ENCODE measurements around the gene RHBDF1.
"Not testable (repeated sequence)": the region's sequence is repeated elsewhere in the genome, so short reads cannot be mapped to it uniquely, and the experiment has no call there.

RHBDF1 gene

GRCh38 chr16:56231-56927 lies 16.1 kb downstream of the RHBDF1 start:
- DNase-seq = no peak

- DNase-seq = no peak
These were observed 16.8 kb downstream of the RHBDF1 start for GRCh38 chr16:55571-56136.

DNA sequence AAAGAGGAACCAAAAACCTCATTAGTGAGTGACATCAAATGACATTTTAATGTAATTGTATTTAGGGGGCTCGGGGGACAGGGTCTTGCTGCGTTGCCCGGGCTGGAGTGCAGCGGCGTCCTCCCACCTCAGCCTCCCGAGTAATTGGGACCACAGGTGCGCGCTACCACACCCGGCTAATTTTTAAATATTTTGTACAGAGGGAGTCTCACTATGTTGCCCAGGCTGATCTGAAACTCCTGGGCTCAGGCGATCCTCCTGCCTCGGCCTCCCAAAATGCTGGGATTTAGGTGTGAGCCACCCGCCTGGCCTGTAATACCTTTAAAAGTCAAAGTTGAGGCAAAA lies 18.2 kb downstream of the RHBDF1 start:
- DNase-seq = no peak

DNA sequence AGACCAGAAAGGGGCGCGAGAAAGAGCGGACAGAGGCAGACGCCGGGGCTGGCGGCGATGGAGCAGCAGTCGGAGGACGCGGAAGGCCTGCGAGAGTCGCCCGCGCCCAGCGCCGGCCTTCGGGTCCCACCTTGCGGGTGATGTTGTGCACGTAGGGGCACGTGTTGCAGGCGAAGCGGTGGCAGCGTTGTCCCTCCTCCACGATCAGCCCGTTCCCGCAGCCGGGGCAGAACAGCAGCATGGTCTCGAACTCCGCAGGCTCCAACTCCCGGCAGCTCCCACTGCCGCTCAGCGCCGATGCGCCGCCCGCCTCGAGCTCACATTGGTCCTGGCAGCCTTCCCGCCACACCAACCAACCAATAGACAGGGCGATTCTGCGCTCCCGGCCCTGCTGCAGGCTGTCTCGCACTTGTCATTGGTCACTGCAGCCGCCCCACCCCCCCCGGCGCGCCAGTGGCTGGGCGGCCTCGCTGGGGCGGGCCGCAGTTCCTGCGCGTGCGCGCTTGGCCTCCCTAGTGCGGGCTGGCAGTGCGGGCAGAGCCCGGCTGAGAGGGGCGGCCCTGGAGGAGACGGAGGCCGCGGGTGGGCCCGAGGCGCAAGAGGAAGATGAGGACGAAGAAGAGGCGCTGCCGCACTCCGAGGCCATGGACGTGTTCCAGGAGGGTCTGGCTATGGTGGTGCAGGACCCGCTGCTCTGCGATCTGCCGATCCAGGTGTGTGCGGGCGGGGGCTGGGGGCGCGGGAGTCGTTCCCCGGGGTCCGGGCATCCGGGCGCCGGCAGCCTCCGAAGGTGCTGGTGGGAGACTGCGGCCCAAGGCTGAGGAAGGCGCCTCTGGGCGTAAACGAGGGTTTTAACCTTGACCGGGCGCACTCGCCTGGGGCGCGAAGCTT lies 18.8 kb downstream of the RHBDF1 start, which contains the start of the genes POLR3K and SNRNP25:
Gene POLR3K (minus strand): TSS at position 263 of the 891 bp plus-strand sequence. CDS start 22 bp downstream, at position 241.
Gene SNRNP25 (plus strand): TSS at position 483 of the 891 bp plus-strand sequence. CDS start 189 bp downstream, at position 672.
- peak; percentile 97 for DNase-seq

DNA sequence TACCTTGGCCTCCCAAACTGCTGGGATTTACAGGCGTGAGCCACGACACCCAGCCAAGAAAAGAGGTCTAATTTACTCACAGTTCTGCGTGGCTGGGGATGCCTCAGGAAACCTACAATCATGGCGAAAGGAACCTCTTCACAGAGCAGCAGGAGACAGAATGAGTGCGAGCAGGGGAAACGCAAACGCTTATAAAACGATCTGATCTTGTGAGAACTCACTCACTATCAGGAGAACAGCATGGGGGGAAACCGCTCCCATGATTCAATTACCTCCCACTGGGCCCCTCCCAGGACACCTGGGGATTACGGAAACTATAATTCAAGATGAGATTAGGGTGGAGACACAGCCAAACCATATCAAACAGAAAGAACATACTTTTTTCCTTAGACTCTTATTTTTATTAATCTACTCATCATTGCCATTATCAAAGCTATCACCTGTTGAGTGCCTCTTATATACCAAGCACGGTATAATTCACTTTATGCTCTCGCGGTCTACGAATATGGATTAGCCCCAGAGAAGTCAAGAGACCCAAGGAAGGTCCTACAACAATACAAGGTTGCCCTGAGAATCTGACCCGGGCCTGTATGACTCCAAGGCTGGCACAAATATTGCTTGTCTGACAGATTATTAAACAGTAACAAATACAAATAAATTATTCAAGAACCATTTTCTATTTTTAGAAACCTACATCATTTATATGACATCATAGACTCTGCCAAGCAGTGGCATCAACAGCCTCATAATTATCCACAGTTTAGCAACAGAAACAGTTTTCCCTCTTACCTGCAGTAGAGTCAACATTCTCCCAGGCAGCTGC lies 21.5 kb downstream of the RHBDF1 start:
- no peak for DNase-seq

DNA sequence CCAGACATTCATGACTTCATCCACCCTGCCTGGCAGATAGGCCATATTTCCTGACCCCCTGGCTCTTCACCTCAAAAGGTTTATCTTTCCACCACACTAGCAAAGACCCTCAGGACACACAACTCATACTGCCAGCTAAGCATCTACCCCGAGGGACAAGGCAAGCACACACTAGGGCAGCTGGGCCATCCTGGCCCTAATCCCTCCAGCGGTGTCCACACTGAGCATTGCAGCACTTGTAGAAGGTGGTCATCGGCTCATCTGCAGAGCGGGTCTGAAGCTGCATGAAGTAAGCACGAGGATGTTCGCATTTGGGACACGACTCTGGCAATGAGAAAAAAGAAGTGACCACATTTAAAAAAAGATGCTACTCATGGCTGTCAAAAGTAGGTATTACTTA lies 25.2 kb downstream of the RHBDF1 start:
- DNase-seq = no peak

GRCh38 chr16:46510-46909 lies 25.9 kb downstream of the RHBDF1 start:
- DNase-seq = not testable (repeated sequence)

DNA sequence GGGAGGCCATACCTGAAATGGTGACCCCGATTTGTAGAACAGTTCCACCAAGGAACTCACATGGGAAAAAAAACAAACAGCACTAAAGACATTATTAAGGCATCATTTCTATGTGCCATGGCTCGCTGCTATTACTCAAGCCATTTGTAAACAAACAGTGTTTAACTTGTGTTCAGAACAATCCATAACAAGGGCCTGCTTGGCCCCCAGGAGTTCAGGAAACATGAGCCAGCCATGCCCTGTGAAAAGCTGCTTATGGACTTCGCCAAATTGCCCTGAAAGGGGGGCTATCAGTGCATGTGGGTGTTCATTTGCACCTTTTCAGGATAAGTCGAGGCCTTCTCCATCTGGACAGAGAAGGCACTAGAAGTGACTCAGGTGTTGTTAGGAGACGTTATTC lies 27.0 kb downstream of the RHBDF1 start:
- no peak for DNase-seq

- no peak for DNase-seq
These were observed 27.8 kb downstream of the RHBDF1 start for GRCh38 chr16:44655-45054.

DNA sequence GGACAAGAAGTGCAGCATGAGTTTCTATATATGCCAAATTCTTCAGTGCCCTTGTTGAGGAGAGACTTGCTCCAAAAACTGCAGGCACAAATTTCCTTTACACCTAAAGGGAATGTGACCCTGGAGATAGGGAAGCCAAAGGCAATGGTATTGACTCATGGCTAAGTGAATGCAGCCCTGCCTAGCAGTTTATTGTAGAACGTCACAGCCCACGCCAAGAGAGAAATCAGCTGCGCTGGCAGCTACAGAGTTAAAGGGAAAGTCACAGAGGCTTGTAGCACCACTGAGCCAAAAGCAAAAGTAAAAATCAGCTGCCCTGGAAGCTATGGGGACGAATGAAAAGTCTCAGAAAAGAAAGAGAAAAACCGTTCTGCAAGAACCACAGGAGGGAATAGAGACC lies 29.1 kb downstream of the RHBDF1 start:
- no peak for DNase-seq

GRCh38 chr16:42691-43090 lies 29.7 kb downstream of the RHBDF1 start:
- DNase-seq = no peak

DNA sequence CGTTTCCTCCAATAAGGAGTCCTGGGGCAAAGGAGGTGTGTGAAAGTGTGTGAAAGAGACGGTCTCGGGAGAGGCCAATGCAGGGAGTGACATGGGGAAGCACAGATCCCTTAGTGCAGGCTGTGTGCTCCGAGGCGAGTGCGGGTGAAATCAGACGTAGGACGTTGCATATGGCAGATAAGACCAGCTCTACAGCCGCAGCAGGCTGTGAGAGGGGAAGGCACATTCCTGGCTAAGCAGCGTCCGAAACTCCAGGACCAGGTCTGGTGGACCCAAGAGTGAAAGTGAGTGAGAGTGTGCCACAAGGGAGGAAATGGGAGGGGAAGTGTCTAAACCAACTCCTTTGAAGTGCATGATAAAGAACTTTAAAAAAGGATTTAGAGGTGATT lies 30.4 kb downstream of the RHBDF1 start:
- DNase-seq = no peak

- DNase-seq = no peak
These were observed 30.9 kb downstream of the RHBDF1 start for GRCh38 chr16:41439-42068.

DNA sequence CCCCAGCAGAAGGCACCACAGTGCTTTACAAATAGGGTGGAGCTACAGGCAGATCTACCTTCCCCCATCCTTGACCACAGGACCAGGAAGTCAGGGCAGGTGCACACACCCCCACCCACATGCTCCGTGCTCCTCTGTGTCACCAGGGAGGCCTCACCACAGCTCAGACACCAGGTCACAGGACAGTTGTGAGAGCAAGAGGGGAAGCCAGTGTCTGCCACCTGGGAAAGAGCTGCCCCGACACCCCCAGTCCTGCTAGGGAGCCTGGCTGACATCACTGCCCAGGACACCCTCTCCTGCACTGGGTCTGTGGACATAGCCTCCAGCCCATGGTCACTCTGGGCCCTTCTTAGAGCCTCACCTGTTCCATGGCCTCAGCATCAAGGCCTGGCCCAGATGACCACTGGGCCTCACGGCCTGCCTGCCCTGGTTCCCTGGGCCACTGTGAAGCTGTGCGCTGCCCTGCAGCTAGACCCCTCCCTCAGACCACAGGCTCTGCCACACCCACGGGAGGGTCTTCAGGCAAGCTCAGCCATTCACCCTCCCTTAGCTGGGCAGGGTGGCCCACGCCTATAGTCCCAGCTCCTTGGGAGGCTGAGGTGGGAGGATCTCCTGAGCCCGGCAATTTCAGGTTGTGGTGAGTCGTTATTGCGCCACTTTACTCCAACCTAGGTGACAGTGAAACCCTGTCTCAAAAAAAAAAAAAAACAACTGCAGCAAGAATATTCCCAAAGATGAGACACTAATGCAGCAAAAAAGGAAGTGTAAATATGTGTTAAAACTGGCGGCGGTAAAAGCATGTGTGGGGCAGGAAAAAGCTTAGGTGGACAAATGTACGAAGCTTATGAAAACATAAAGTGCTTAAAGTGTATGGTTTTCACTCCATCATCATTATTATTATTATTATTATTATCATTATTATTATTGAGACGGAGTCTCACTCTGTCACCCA lies 33.2 kb downstream of the RHBDF1 start:
- no peak for DNase-seq

- DNase-seq = not testable (repeated sequence)
These were observed 34.2 kb downstream of the RHBDF1 start for GRCh38 chr16:38206-38605.

- DNase-seq = no peak
These were observed 34.9 kb downstream of the RHBDF1 start for GRCh38 chr16:37511-37910.

- DNase-seq = no peak
These were observed 36.0 kb downstream of the RHBDF1 start for GRCh38 chr16:36336-36984.

DNA sequence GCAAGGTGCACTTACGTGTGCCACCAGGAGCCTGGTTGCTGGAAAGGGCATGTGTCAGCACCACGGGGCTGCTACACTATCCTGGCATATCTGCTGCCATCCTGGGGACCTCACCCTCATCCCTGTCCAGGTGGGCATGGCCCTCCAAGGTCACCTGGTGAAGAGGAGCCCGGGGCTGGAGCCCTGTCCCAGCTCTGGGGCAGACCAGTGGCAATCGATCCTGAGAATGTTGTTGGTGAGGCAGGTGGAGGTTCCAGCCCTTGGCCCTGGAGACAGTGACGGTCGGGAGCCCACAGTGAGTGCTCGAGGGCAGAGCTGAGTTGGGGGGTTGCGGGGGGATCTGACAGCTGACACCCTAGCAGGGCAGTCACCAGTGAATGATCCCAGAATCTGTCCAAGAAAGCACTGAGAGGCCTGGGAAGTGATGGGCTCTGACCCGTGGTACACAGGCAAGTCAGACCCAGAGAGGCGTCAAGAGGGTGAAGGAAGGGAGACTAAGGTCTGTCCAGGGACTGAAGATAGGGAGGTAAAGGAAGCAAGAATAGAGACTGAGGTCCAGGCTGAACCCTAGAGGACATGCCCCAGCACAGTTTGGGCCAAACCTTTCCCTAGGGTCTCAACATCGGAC lies 36.6 kb downstream of the RHBDF1 start:
- no peak for DNase-seq

GRCh38 chr16:35011-35677 lies 37.3 kb downstream of the RHBDF1 start:
- no peak for DNase-seq

- DNase-seq = no peak
These were observed 37.8 kb downstream of the RHBDF1 start for GRCh38 chr16:34648-34987.
